Stimulated activated naive CD8-positive, alpha-beta T cell treated with anti-CD3 and anti-CD28 coated beads, Interleukin-15, Interleukin-2, amounts not matched to agents 100 U/mL and 50 U/mL, for 24 hours (primary cell): Measurements from ENCODE around the gene ACOXL.

Source experiments
- ATAC-seq: fragments of 150-1000 bp; cut with Tn5 transposase; one replicate; pipeline ENCODE4 v1.10.0; 2021
- DNase-seq: peaks from one replicate; pipeline ENCODE4 v3.0.0; 2021

Gene ACOXL

DNA sequence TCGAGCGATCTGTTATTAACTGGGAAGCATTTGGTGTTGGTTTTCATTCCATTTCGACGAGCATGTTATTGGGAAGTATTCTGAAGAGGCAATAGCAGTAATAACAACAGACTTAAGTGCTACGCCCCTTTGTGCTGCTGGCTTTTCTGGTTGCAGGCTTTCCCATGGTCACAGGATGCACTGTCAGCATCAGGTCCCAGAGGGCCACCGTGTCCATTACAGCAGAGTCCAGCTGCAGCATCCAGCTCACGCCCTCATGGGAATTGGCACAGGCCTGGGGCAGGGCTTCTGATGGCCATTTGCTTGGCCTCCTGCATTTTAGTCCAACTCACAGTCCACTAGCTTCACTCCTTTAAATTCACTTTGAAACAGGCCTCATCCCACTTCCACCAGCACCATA is 432.7 kb downstream of the ACOXL start:
- no peak for DNase-seq
- ATAC-seq, result no peak

DNA sequence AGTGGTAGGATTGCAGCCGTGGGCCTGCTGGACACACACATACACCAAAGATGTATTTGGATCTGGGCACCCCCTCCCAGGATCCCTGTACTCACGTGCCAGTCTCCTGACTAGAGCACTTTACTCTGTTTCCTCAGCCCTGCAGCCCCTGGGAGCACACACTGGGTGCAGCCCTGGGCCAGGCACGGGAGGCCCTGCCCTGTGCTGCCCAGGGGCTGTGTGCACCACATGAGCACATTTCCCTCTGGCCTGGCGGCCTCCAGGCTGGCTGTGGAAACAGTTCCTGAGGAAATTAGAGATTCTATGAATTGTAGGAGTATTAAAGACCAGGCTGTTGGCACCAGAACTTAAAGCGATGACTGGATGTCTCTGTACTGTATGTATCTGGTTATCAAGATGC is 433.7 kb downstream of the ACOXL start:
- ATAC-seq (no peak), DNase-seq (no peak)

DNA sequence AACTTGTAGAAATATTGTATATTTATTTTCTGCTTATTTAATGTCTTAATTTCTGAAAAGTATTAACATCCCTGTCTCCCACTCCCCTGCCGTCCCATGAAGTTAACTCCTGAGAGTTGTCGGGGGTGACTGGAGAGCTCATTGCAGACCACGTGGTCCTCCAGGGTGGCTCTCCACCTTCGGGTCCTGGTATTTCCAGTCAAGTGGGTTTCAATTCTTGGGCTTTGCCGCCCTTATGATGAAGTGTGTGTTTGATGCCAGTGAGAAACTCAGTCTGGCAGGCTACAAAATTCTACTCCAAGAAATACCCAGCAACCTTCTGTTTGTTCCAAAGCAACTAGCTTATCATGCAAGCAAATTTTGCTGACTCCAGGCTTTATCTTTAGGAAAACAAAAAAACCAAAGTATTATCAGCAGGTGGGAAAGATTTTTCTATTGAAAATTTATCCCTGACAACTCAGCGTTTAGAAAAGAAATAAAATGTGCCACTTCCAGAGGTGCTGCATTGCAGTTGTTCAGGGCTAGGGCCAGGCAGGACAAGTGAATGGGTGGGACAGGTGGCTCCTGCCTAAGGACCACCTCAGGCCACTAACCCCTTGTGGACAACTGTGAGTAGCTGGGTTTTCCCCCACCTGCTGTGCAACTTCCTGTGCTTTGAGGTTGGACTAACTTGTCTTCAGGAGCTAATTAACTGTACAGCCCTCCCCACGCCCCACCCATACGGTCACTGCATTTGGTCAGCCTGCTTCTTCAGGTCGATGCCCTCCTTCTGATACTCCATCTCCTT is 434.9 kb downstream of the ACOXL start:
- DNase-seq (no peak), ATAC-seq (no peak)

DNA sequence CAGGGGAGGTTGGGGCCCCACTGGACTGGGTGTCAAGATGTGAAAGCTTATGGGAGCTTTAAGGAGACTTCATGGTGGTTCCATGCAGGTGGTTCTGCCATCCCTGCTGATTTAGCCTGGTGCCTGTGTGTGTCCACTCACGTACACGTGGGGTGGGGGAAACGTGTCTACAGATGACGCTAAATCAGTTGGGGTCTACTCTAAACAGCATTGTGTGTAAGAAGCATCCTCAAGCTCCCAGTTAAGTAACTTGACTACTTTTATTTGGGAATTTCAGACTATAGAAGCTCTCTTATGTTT is 435.4 kb downstream of the ACOXL start:
- no peak for ATAC-seq
- DNase-seq, result no peak
